Kidney capillary endothelial cell (primary cell): ENCODE data around the gene KRTAP22-1.

ENCODE experiments used
- DNase-seq: peaks from one replicate; pipeline ENCODE4 v3.0.0-alpha.2; 2018; ENCODE audit warnings: low spot score

The KRTAP22-1 gene

GRCh38 chr21:30625449-30626165, 24.7 kb downstream of the KRTAP22-1 start:
- no peak for DNase-seq

GRCh38 chr21:30628109-30628508, 27.2 kb downstream of the KRTAP22-1 start:
- DNase-seq = no peak

DNA sequence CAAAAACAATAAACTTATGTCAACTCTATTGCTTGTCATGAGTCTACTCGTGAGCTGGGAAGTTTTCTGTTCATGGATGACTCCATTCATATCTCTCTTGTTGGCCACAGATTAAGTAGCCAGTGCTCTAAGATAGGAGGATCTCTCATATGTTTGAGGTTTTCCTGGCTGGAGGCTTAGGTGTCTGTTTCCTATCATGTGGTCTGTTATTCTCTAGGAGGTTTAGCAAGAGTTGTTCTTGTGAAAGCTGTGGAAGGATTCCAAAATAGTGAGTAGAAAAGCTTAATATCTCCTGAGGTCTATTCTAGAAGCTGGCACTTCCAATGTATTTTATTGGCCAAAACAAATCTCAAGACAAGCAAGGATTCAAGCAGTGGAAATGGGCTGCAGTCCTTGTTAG, 28.3 kb downstream of the KRTAP22-1 start:
- no peak for DNase-seq

- DNase-seq = no peak
Observed at GRCh38 chr21:30634906-30635305, 34.0 kb downstream of the KRTAP22-1 start, which contains the start of gene KRTAP20-2. Gene KRTAP20-2, plus strand, starts transcription at chr21:30635206. Its CDS starts 58 bp downstream, at chr21:30635264.

DNA sequence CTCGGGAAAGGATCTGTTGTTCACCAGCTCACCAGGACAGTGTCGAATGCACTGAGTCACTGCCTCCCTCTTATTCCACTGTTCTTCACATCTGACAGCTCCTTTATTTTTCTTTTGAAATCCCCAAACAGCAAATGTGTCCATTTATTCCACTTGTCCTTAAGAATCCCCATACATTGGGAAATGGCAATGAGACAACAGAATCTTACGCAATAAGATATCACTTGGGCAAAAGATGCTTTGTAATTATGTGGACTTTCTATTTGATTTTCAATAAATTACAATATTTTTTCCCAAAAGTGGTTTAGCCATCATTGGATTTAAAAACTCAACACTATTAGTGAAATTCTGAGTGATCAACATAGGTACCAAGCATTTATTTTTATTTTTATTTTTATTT, 37.8 kb downstream of the KRTAP22-1 start:
- DNase-seq = no peak

DNA sequence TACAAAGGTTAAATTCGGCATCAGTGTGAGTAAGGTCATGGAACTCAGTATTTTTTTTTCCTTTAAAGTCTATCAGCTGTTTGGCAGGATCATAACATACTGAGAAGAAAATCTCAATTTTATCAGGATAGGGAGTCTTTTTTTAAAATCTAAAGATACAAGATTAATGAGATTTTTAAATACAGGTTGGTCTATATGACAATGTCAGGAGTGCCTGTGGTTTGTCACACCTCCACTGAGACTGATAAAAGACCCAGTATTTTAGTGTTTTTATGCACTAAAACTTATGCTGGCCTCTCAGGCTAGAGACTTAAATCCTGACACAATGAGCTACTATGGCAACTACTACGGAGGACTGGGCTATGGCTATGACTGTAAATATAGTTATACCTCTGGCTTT, 41.7 kb downstream of the KRTAP22-1 start, which contains the start of gene KRTAP20-3:
Gene KRTAP20-3, plus strand, starts transcription at position 301 of the 400 bp plus-strand sequence.
- DNase-seq = no peak

- no peak for DNase-seq
Observed at GRCh38 chr21:30646904-30647414, 46.1 kb downstream of the KRTAP22-1 start.
